Thyroid gland (tissue), 4 donors: ENCODE data around the gene GRIA1. TPM values are rescaled to one million over a fixed set of nuclear protein-coding genes. Genes with fewer than 3 reads are reported as not detected.

Experiments used
- DNase-seq, 2 donors: peaks; one replicate each; pipeline ENCODE4 v3.0.0-alpha.2; 2019
- H3K27ac ChIP-seq, 3 donors: fragments of 200-600 bp; sonication (generic); 1 replicate in 2 of 3; 2 replicates in 1 of 3; pipeline ENCODE4 v1.5.1; 2016 to 2019; ENCODE audit warnings: mild to moderate bottlenecking in 1 of 3, moderate library complexity in 1 of 3
- H3K27me3 ChIP-seq: fragments of 200-600 bp; sonication (generic); one replicate; pipeline ENCODE4 v1.5.1; 2019
- H3K36me3 ChIP-seq, 2 donors: fragments of 200-600 bp; sonication (generic); one replicate each; pipeline ENCODE4 v1.5.1; 2016 to 2019
- H3K4me1 ChIP-seq, 2 donors: fragments of 200-600 bp; sonication (generic); one replicate each; pipeline ENCODE4 v1.5.1; 2017 to 2019
- H3K4me3 ChIP-seq, 3 donors: fragments of 200-600 bp; sonication (generic); replicated peaks in 1 of 3; 1 replicate in 2 of 3; 2 replicates in 1 of 3; pipeline ENCODE4 v1.5.1; 2016; ENCODE audit warnings: mild to moderate bottlenecking in 1 of 3
- H3K9me3 ChIP-seq: fragments of 200-600 bp; sonication (generic); one replicate; pipeline ENCODE4 v1.5.1; 2017
- CTCF ChIP-seq, 6 experiments: fragments of 200-600 bp in 3 of 6; fragments of 450-650 bp in 3 of 6; sonication (generic) in 3 of 6; IDR thresholded peaks; one replicate each; pipeline ENCODE4 v1.5.1; 2016 to 2019; ENCODE audit warnings: antibody characterized with exemption in 6 of 6, mild to moderate bottlenecking in 2 of 6, inconsistent platforms in 1 of 6, moderate library complexity in 1 of 6
- POLR2A ChIP-seq, 2 donors: fragments of 450-650 bp; IDR thresholded peaks; one replicate each; pipeline ENCODE4 v1.6.1; 2017; ENCODE audit warnings: antibody characterized with exemption in 2 of 2, mild to moderate bottlenecking in 2 of 2, moderate library complexity in 1 of 2
- WGBS, 2 donors: methylation state at CpG; one replicate each; pipeline ENCODE4 v1.1.5; 2017; 5-methylcytosine and 5-hydroxymethylcytosine counted together
- intact Hi-C: fragments of 100-400 bp; cut with DNase I; formaldehyde crosslinking; loops from one replicate; pipeline ENCODE4 v1.15.1; 2023
- total RNA-seq, 4 donors: library from RNA; depleted of rRNA; stranded (reverse); fragments of >200 nt; gene quantifications; one replicate each; pipeline ENCODE4 v1.2.3, GENCODE V29; 2016

The GRIA1 gene
- total RNA-seq, 4 donors from 2014 or later, result 0.21 to 2.6 (median 0.79) TPM

GRCh38 chr5:153661897-153662296, 171.4 kb downstream of the GRIA1 start:
- Histone ChIP-seq H3K9me3 (no peaks in the 10 kb centered on the region), H3K27me3 (no peaks in the 10 kb centered on the region), H3K27ac (no peak overlapping the region), H3K36me3 (no peaks in the 10 kb centered on the region), H3K4me1 (no peaks in the 10 kb centered on the region), H3K4me3 (no peak overlapping the region)
- WGBS, 2 donors, result 60 to 64% methylated on average over 2 of the region's 2 CpGs
- TF ChIP-seq CTCF (IDR thresholded peaks at IDR 0.05) (no peak), POLR2A (IDR thresholded peaks at IDR 0.05) (no peak)
- intact Hi-C loops, result no loop called here
- DNase-seq, result no peak

DNA sequence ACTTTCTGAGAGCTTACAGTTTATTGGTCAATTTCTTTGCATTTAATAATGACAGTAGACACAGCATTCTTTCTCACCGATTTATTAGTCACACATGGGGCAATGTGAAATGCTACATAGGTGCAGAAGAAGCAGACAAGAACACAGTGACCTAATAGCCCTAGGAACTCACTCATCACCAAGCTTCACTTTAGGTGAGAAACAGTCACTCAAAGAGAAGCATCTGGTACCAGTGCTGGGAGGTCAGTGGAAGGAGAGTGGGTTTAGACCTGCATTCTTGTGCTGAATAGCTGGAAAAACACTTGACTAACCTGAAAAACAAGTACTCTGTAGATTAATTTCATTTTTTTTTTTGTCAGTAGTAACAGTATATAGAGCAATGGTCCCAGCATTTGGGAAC, 179.6 kb downstream of the GRIA1 start:
- Histone ChIP-seq H3K27me3 (no peaks in the 10 kb centered on the region), H3K27ac (no peak overlapping the region), H3K9me3 (no peaks in the 10 kb centered on the region), H3K4me3 (no peak overlapping the region), H3K36me3 (no peaks in the 10 kb centered on the region), H3K4me1 (no peaks in the 10 kb centered on the region)
- 79 to 92% methylated on average over 1 of the region's 1 CpG for WGBS, 2 donors
- TF ChIP-seq POLR2A (IDR thresholded peaks at IDR 0.05) (no peak), CTCF (IDR thresholded peaks at IDR 0.05) (no peak)
- intact Hi-C loops, result no loop called here
- DNase-seq, result no peak

DNA sequence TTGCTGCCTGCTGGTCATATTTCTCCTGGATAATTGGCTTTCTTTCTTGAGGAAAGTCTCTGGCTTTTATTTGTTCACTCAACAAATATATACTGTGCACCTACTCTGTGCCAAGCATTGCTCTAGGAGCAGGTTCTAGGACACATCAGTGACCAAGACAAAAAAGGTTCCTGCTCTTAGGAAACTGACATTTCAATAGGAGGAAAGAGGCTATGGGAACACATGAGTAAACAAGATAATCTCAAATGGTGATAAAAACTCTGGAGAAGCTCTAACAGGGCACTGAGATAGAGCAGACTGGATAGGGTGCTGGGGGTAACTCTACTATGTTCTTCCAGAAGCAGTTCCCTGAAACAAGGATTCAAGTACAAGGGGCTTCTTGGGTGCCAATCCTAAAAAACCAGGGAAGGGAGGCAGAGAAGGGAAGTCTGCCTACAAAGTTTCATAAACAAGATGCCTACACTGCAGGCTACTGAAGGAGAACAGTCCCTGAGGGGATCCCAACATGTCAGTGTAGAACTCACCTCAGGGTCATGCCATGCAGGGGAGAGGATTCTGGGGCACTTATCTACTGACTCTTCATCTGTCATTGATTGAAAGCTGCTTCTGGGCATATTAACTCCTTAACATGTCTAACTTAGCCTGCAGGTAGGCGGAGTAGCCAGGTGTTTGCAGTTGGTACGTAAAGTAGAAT, 181.3 kb downstream of the GRIA1 start:
- H3K36me3 ChIP-seq, result no peaks in the 10 kb centered on the region

GRCh38 chr5:153672347-153673090, 182.0 kb downstream of the GRIA1 start:
- no peaks in the 10 kb centered on the region for H3K27me3 ChIP-seq
- no peaks in the 10 kb centered on the region for H3K36me3 ChIP-seq
- no peaks in the 10 kb centered on the region for H3K4me1 ChIP-seq
- no peaks in the 10 kb centered on the region for H3K9me3 ChIP-seq
- WGBS, 2 donors, result 76 to 78% methylated on average over 6 of the region's 6 CpGs
- DNase-seq, result no peak
- intact Hi-C loops, result no loop called here
- H3K27ac ChIP-seq, result no peak overlapping the region
- H3K4me3 ChIP-seq, result no peak overlapping the region
- TF ChIP-seq CTCF (IDR thresholded peaks at IDR 0.05) (no peak), POLR2A (IDR thresholded peaks at IDR 0.05) (no peak)

More for the DNA sequence above, 181.3 kb downstream of the GRIA1 start:
- Histone ChIP-seq H3K27ac (no peak overlapping the region), H3K27me3 (no peaks in the 10 kb centered on the region), H3K4me1 (no peaks in the 10 kb centered on the region), H3K4me3 (no peak overlapping the region), H3K9me3 (no peaks in the 10 kb centered on the region)
- no peak for DNase-seq
- WGBS, 2 donors, result 89 to 91% methylated on average over 2 of the region's 2 CpGs
- intact Hi-C loops, result no loop called here
- TF ChIP-seq POLR2A (IDR thresholded peaks at IDR 0.05), result no peak
- no peak for TF ChIP-seq CTCF (IDR thresholded peaks at IDR 0.05)

GRCh38 chr5:153674356-153674755, 183.9 kb downstream of the GRIA1 start:
- intact Hi-C loops, result no loop called here
- Histone ChIP-seq H3K4me1 (no peaks in the 10 kb centered on the region), H3K9me3 (no peaks in the 10 kb centered on the region), H3K4me3 (no peak overlapping the region), H3K36me3 (no peaks in the 10 kb centered on the region), H3K27ac (no peak overlapping the region), H3K27me3 (no peaks in the 10 kb centered on the region)
- WGBS, 2 donors, result 90 to 92% methylated on average over 4 of the region's 4 CpGs
- no peak for TF ChIP-seq POLR2A (IDR thresholded peaks at IDR 0.05)
- no peak for TF ChIP-seq CTCF (IDR thresholded peaks at IDR 0.05)
- no peak for DNase-seq
